Activated gamma-delta T cell (primary cell): ENCODE data around the gene MAML2.

Experiments used
- DNase-seq: peaks from one replicate; lab custom pipeline; 2025; lab: John Stamatoyannopoulos, UW

MAML2 gene

GRCh38 chr11:96155627-96156378, 187.2 kb downstream of the MAML2 start:
- DNase-seq, result no peak

GRCh38 chr11:96154802-96155520, 188.0 kb downstream of the MAML2 start:
- DNase-seq, result no peak

GRCh38 chr11:96152623-96153022, 190.4 kb downstream of the MAML2 start:
- DNase-seq, result no peak

DNA sequence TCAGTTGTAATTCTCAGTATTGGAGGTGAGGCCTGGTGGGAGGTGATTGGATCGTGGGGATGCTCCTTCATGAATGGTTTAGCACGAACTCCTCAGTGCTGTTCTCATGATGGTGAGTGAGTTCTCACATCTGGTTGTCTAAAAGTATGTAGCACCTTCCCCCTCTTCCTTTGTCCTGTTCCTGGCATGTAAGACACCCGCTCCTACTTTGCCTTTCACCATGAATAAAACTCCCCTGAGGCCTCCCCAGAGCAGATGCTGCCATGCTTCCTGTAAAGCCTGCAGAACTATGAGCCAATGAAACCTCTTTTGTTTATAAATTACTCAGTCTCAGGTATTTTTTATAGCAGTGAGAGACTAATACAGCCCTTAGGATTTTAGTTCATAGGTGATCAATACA, 191.5 kb downstream of the MAML2 start:
- DNase-seq, result no peak

DNA sequence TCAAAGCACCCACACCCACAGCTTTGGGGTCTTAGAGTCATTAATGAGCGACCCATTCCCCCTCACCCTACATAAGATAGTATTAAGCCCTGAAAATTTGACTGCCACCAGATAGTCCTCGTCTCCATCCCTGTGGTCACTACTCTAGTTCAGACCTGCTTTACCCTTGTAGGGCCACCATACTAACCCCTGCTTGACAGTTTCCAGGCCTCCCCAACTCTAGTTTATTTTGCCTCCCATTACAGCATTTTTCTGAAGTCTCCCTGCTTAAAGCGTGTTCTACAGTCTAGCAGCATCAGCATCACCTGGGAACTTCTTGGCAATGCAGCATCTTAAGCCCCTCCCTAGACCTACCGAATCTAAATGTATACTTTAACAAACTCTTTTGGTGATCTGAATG, 192.4 kb downstream of the MAML2 start:
- DNase-seq, result no peak

DNA sequence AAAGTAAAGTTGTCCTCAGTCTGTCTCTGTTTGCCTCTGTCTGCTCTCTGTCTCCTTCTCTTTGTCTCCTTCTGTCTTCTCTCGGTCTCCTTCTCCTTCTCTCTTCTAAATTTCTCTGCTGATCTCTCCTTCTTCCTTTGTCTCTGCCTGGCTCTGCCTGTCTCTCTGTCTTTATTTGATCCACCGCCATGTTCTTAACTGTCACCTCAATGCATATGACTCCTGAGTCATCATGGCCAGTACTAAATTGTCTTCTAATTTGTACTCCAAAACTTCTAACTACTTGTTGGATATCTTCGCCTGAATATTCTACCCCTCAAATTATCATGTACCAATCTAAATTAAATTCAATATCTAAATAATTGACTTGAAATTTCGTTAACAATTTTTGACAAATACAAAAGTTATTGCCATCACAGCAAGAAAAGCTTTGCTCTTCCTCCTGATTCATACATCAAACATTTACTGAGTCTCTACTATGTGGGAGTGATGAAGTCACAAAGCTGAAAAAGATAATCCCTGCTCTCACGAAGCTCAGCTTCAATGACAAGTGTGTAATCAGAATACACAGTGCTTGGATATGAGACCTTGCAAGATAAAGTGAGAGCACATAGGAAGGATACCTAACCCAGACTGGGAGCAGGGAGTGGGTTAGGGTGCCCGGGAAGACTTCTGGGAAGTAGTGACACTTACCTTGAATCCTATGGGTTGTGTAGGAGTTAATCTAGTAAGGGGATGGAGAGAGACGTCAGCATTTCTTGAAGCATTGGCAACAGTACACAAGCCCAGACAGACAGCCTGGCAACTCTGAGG, 193.0 kb downstream of the MAML2 start:
- no peak for DNase-seq

GRCh38 chr11:96147906-96148486, 195.0 kb downstream of the MAML2 start:
- DNase-seq, result no peak

- no peak for DNase-seq
These were observed 195.8 kb downstream of the MAML2 start for GRCh38 chr11:96147186-96147585.

GRCh38 chr11:96146765-96147164, 196.2 kb downstream of the MAML2 start:
- DNase-seq, result no peak

GRCh38 chr11:96145163-96145585, 197.8 kb downstream of the MAML2 start:
- no peak for DNase-seq

DNA sequence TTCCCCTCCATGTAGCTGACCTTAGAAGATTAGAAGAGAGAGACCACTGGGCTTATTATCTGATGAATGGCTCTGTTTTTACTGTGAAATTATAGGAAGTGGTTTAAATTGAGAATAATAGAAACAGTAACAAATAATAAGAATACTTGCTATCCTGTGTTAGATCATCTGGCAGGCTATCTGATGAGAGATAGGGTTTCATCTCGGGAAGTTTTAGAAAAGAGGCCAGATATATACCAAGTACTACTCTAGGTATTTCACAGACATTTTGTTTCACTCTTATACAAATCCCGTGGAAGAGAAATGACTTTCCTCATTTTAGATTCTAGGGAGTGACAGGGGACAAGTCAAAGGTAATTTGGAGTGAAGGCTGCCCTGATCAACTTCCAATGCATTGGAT, 198.4 kb downstream of the MAML2 start:
- DNase-seq, result no peak

DNA sequence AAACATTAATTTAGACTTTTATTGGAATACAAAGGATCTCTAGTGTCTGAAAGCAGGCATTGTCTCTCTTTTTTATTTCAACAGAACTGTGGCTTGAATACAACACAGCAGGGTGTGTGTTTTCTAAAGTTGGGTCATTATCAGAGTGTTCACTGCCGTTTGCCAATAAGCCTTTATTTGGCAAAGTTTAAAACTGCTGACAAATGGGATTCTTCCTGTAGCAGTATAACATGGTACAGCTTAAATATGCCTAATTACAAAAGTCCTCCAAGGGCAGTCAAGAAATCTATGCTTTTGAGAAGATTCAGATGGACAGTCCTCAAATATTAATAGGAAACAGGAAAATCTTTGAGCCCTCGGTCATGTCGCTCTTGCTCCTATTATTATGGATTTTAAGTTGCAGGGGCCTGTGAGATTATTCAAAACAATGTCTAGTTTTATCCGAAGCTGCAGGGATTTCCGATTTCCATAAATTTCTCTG, 199.9 kb downstream of the MAML2 start:
- no peak for DNase-seq

DNA sequence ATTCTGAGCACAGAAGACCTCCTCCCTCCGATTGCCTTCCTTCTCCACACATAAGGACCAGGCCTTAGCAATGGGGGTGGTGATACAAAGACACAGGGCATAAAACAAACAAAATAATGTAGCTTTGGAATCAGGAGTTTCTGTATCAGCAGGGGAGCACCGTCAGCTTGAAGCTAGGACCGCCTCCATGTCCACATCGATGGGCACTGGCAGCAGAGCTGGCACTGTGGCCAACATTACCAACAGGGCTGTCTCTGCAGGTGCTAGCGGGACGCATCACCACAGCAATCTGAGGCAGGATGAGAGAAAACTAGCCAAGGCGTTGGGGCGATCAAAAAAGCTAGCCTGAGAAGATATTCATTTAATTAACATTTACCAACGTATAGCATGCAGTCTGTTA, 201.4 kb downstream of the MAML2 start:
- no peak for DNase-seq

DNA sequence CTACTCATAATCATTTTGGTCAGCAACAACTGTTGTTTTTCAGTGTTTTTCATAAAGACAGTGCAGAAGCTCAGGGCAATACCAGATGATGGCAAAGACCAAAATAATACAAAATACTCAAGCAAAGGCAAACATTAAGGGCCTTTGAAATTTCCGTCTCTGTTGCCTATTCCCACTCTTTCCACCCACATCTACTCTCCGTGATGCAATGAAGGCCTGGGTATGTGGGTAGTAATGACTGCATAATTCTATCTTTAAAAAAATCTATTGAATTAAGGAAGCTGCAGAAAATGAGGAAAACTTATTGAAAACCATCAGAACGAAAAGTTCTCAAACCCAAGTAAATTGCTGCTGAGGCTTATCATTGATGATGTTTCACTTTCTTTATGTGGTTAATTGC, 203.3 kb downstream of the MAML2 start:
- DNase-seq, result no peak

DNA sequence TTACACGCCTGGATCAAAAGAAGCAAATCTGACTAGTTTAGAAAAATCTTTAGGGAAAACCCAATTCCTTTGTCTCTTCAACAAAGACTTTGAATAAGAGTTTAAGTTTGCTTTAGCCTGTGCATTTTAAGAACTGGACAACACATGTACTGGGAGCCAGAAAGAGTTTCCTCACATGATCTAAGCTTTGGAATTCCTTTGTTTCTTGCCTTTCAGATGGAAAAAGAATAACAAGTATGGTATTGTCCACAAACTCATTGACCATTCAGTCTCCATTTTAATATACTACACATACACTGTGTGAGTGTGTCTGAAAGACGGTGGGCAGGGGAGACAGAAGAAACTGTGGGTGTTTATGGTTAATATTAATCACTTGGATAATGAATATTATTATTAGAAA, 205.6 kb downstream of the MAML2 start:
- no peak for DNase-seq

GRCh38 chr11:96136613-96137298, 206.2 kb downstream of the MAML2 start:
- DNase-seq, result no peak

DNA sequence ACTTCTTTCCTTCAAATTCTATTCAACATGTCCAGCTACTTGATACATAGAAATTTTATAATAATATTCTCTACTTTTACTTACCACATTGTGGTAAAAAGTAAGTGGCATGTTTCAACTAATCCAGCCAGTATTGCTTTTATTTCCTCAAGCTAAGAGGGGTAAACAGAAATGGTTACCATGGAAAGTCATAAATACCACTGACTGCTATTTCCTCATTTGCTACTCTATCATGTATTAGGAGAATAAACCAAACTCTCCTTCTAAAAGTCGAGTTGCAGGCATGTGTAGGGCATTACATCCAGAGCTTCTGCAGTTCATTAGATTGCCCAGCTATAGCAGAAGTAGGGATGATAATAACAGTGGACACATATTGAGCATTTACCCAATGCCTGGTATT, 208.4 kb downstream of the MAML2 start:
- DNase-seq, result no peak

- DNase-seq, result no peak
These were observed 210.6 kb downstream of the MAML2 start for GRCh38 chr11:96132437-96132836.

GRCh38 chr11:96130061-96130620, 212.9 kb downstream of the MAML2 start:
- no peak for DNase-seq

DNA sequence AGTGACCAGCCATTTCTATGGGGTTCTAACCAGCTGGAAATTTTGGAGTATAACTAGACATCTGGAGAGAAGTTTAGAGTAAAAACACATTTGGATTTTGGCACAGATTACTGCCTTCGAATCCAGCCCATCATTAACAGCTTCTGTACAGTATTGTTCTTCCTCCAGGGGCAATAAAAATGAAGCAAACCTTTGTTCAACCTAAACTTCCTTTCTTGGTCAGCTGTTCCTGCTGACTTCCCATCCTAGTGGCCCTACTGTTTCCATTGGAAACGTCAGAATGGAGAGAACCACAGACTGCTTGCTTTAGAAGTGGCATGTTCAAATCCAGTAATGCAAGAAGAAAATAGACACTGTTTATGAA, 215.4 kb downstream of the MAML2 start:
- DNase-seq, result no peak

GRCh38 chr11:96126917-96127595, 215.9 kb downstream of the MAML2 start:
- DNase-seq, result no peak
